A673 (cell line): ENCODE data around the gene DENND5A.

ENCODE experiments used
- EZH2 ChIP-seq: fragments of 200-600 bp; sonication (generic); IDR thresholded peaks from 2 replicates; pipeline ENCODE4 v1.6.1; 2017; ENCODE audit warnings: borderline replicate concordance, low read depth, mild to moderate bottlenecking, mixed read lengths, antibody characterized with exemption, low read length; ENCODE audit not compliant: poor library complexity, severe bottlenecking
- TF ChIP-seq, protein P1 (sequence below): fragments of 300-800, 200-600 bp; sonication (generic); conservative IDR thresholded peaks from 2 replicates; pipeline ENCODE4 v1.5.1; 2017; ENCODE audit warnings: low read depth, mild to moderate bottlenecking, antibody characterized with exemption, low read length, moderate library complexity, mixed read lengths

DNA sequence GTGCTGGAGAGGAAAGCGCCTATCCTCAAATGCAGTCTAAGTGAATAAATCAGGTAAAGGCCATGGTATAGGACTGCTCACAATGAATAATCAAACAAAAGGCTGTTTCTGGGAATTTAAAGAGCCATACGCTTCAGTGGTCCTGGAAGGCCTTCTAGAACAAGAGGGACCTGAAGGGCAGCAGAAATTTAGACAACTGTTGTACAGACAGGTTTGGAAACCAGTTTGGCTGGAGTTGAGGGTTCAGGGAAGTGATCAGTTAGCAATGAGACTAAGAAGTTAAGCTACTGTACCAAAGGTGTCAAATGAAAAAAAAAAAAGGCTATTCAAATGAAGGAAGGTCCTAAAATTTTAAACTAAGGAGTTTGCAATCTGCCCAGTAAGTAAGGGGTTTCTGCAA, 117.1 kb downstream of the DENND5A start:
- TF ChIP-seq, protein P1, sequence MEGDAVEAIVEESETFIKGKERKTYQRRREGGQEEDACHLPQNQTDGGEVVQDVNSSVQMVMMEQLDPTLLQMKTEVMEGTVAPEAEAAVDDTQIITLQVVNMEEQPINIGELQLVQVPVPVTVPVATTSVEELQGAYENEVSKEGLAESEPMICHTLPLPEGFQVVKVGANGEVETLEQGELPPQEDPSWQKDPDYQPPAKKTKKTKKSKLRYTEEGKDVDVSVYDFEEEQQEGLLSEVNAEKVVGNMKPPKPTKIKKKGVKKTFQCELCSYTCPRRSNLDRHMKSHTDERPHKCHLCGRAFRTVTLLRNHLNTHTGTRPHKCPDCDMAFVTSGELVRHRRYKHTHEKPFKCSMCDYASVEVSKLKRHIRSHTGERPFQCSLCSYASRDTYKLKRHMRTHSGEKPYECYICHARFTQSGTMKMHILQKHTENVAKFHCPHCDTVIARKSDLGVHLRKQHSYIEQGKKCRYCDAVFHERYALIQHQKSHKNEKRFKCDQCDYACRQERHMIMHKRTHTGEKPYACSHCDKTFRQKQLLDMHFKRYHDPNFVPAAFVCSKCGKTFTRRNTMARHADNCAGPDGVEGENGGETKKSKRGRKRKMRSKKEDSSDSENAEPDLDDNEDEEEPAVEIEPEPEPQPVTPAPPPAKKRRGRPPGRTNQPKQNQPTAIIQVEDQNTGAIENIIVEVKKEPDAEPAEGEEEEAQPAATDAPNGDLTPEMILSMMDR, result no peak
- no peak for TF ChIP-seq EZH2
